Measurements from ENCODE around the gene PLCD3. TPM values are rescaled to one million over a fixed set of nuclear protein-coding genes. Genes with fewer than 3 reads are reported as not detected.

Gene PLCD3
- total and polyA plus RNA-seq, 12 donors, result 5.8 to 246 (median 82.2) TPM

DNA sequence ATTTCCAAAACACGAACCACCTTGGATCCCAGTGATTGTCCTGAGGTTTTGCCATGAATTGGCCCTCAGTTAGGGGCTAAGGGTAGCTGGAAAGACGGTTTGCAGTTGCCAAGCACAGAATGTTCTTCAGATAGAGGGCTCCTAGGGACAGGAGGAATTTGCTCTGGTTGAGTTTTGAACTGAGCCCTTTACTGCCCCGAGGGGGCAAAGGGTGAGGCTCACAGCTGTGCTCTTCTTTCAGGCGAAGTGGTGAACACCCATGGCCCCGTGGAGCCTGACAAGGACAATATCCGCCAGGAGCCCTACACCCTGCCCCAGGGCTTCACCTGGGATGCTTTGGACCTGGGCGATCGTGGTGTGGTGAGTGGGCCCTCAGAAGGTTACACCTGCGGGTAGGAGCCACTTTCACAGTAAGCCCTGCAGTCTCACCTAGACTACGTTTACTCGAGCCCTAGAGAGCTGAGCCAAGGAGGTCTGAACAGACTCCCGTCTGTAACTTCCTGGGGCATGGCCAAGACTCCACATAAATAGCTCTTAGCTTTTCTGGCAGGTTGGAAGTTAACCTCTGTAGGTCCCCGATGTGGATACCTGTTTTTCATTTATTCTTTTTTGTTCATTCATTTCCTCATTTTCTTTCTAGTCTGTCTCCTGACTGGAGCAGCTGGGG, 38.7 kb downstream of the PLCD3 start:
- 46 to 53% (median 51%) methylated on average over 11 to 13 of the region's 13 CpGs for WGBS, 4 donors
- H3K27ac ChIP-seq, result peak overlapping the region; percentile 78 to 94 (median 84)
- no peaks in the 10 kb centered on the region for H3K27me3 ChIP-seq
- no peak overlapping the region for H3K4me3 ChIP-seq
- peak in 1 of 7 donors; percentile 49 for DNase-seq
- intact Hi-C loops (cut with DNase I), result no loop called here
- H3K36me3 ChIP-seq (replicated peaks in 1 of 2), result peaks cover 0 to 84% of the 10 kb centered on the region in 2 donors
- no peak for TF ChIP-seq POLR2A (IDR thresholded peaks at IDR 0.05)
- TF ChIP-seq, protein P1, sequence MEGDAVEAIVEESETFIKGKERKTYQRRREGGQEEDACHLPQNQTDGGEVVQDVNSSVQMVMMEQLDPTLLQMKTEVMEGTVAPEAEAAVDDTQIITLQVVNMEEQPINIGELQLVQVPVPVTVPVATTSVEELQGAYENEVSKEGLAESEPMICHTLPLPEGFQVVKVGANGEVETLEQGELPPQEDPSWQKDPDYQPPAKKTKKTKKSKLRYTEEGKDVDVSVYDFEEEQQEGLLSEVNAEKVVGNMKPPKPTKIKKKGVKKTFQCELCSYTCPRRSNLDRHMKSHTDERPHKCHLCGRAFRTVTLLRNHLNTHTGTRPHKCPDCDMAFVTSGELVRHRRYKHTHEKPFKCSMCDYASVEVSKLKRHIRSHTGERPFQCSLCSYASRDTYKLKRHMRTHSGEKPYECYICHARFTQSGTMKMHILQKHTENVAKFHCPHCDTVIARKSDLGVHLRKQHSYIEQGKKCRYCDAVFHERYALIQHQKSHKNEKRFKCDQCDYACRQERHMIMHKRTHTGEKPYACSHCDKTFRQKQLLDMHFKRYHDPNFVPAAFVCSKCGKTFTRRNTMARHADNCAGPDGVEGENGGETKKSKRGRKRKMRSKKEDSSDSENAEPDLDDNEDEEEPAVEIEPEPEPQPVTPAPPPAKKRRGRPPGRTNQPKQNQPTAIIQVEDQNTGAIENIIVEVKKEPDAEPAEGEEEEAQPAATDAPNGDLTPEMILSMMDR (IDR thresholded peaks at IDR 0.05), result no peak
- H3K4me1 ChIP-seq (replicated peaks in 1 of 2), result peaks cover 35 to 60% of the 10 kb centered on the region in 2 donors
- no peaks in the 10 kb centered on the region for H3K9me3 ChIP-seq (replicated peaks in 1 of 3)

DNA sequence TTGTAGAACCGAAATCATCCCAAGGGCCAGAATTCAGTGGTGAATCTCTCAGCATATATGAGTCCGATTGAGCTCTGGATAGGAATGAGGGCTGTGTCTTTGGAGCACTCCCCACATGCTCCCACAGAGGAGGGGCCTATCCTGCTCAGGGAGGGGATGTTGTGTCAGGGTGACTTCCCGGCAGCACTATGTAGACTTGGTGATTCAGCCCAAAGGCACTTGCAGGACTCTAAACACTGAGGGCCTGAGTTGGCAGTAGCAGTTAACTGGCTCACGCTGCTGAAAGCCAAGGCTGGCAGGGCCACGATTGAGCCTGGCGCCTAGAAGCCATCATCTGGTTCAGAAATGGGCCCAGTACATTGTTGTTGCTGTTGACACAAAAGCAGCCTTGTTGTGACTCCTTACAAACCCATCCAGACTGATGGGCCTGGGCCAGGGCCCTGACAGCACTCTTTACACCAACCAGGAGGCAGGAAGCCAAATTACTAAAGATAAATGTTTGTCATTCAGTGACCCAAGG, 39.3 kb downstream of the PLCD3 start:
- 26 to 47% (median 32%) methylated on average over 3 to 6 of the region's 6 CpGs for WGBS, 4 donors
- H3K4me1 ChIP-seq (replicated peaks in 1 of 2), result peaks cover 35 to 56% of the 10 kb centered on the region in 2 donors
- H3K9me3 ChIP-seq (replicated peaks in 1 of 3), result no peaks in the 10 kb centered on the region
- TF ChIP-seq, protein P1 (IDR thresholded peaks at IDR 0.05), result no peak
- peak; percentile 27 to 89 for TF ChIP-seq POLR2A (IDR thresholded peaks at IDR 0.05)
- no peak overlapping the region for H3K4me3 ChIP-seq
- peaks cover 0 to 84% of the 10 kb centered on the region in 2 donors for H3K36me3 ChIP-seq (replicated peaks in 1 of 2)
- intact Hi-C loops (cut with DNase I), result no loop called here
- no peaks in the 10 kb centered on the region for H3K27me3 ChIP-seq
- peak overlapping the region; percentile 78 to 94 (median 84) for H3K27ac ChIP-seq
- peak; percentile 81 to 97 (median 96) for DNase-seq

DNA sequence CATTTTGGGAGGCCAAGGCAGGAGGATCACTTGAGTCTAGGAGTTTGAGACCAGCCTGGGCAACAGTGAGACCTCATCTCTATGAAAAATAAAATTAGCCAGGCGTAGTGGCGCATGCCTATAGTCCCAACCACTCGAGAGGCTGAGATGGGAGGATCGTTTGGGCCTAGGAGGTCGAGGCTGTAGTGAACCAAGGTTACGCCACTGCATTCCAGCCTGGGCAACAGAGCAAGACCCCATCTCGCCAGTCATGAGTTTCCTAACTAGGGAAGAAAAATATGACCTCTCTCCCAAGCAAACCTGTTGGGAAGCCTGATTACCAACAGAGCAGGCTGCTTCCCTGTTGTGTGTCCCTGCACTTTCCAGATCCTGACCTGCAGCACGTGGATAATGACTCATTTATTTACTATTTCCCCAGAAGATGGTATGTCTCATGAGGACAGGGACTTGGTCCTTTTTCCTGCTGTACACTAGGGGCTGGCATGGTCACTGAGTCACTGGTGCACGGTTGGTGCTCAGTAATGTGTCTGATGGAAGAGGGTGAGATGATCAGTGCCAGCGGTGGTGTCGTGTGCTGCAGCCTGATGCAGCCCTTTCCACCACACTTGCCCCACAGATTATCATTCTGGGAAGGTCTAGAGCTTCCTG, 40.4 kb downstream of the PLCD3 start:
- Histone ChIP-seq H3K4me3 (no peak overlapping the region), H3K27ac (peak overlapping the region; percentile 78 to 94 (median 84)), H3K36me3 (replicated peaks in 1 of 2) (peaks cover 0 to 84% of the 10 kb centered on the region in 2 donors), H3K4me1 (replicated peaks in 1 of 2) (peaks cover 35 to 49% of the 10 kb centered on the region in 2 donors), H3K9me3 (replicated peaks in 1 of 3) (no peaks in the 10 kb centered on the region), H3K27me3 (no peaks in the 10 kb centered on the region)
- TF ChIP-seq, protein P1 (IDR thresholded peaks at IDR 0.05), result no peak
- TF ChIP-seq POLR2A (IDR thresholded peaks at IDR 0.05), result no peak
- 81 to 86% (median 83%) methylated on average over 8 to 11 of the region's 11 CpGs for WGBS, 4 donors
- intact Hi-C loops (cut with DNase I), result no loop called here
- DNase-seq, result peak in 1 of 7 donors; percentile 55

DNA sequence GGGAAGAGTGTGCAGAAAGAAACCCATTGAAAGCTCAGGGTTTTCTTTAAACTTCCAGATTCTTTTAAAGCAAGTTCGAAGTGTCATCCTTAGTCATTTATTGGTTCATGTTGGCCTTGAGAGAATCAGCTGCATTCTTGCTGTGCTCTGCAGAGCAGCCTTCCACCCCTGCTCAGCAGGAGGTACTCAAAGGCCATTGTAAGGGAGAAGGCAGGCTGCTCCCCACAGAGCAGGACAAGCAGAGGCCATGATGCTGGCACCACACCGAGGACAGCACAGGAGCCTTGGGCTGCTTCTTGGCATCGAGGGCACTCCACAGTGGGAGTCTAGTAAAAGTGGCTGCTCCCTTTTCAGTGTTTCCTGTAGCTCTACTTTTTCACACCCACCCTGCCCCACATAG, 41.6 kb downstream of the PLCD3 start:
- TF ChIP-seq, protein P1 (IDR thresholded peaks at IDR 0.05), result no peak
- TF ChIP-seq POLR2A (IDR thresholded peaks at IDR 0.05), result peak in 1 of 2 donors; percentile 57
- Histone ChIP-seq H3K27ac (peak overlapping the region in 4 of 5 donors; percentile 39 to 94 (median 62)), H3K9me3 (replicated peaks in 1 of 3) (no peaks in the 10 kb centered on the region), H3K4me3 (no peak overlapping the region), H3K4me1 (replicated peaks in 1 of 2) (peaks cover 23 to 37% of the 10 kb centered on the region in 2 donors), H3K27me3 (no peaks in the 10 kb centered on the region), H3K36me3 (replicated peaks in 1 of 2) (peaks cover 0 to 83% of the 10 kb centered on the region in 2 donors)
- DNase-seq, result peak in 6 of 7 donors; percentile 57 to 83 (median 76)
- 36 to 50% (median 38%) methylated on average over 1 to 3 of the region's 3 CpGs for WGBS, 4 donors
- intact Hi-C loops (cut with DNase I), result no loop called here

Measured in adrenal gland (tissue), 12 donors.